ENCODE data around the gene SRRM5. TPM values are rescaled to one million over a fixed set of nuclear protein-coding genes. Genes with fewer than 3 reads are reported as not detected.

SRRM5 gene
- total and polyA plus RNA-seq, 2 of the 13 experiments (the other 11 are each of a cell fraction or from before 2014, with no cell fraction given) = 0.11 to 0.16 TPM

GRCh38 chr19:43634872-43635560 lies 23.1 kb downstream of the SRRM5 start (continued):
- TF ChIP-seq HOMEZ (CRISPR knock-in tag; IDR thresholded peaks at IDR 0.05; ENCODE audit: low read depth) = no peak; the same call in 1 of the 2 replicates
- TF ChIP-seq ZBTB42 (CRISPR knock-in tag; IDR thresholded peaks at IDR 0.05) = no peak
- TF ChIP-seq NR0B2 (CRISPR knock-in tag; IDR thresholded peaks at IDR 0.05) = no peak
- TF ChIP-seq SOX5 (CRISPR knock-in tag; IDR thresholded peaks at IDR 0.05; ENCODE audit: borderline replicate concordance) = no peak
- no peak for TF ChIP-seq ZNF792 (CRISPR knock-in tag; IDR thresholded peaks at IDR 0.05)
- TF ChIP-seq POLR2G (IDR thresholded peaks at IDR 0.05; ENCODE audit: low read depth, low read length) = peak; percentile 80
- TF ChIP-seq IKZF5 (CRISPR knock-in tag; IDR thresholded peaks at IDR 0.05) = peak; percentile 59; the same call in 1 of the 2 replicates
- no peak for TF ChIP-seq ZNF841 (CRISPR knock-in tag; IDR thresholded peaks at IDR 0.05; ENCODE audit: borderline replicate concordance)
- TF ChIP-seq TCF7L2 (IDR thresholded peaks at IDR 0.05; ENCODE audit: low read depth, low read length) = no peak
- no peak for TF ChIP-seq ZNF496 (CRISPR knock-in tag; IDR thresholded peaks at IDR 0.05; ENCODE audit: insufficient replicate concordance)
- peak; percentile 99 for TF ChIP-seq PRDM10 (CRISPR knock-in tag; IDR thresholded peaks at IDR 0.05; ENCODE audit: low read depth)
- TF ChIP-seq TARDBP (CRISPR knock-in tag; IDR thresholded peaks at IDR 0.05) = peak; percentile 67; the same call in 1 of the 2 replicates
- TF ChIP-seq EED (CRISPR knock-in tag; IDR thresholded peaks at IDR 0.05) = no peak
- TF ChIP-seq ZNF619 (CRISPR knock-in tag; IDR thresholded peaks at IDR 0.05) = no peak
- TF ChIP-seq SALL2 (CRISPR knock-in tag; IDR thresholded peaks at IDR 0.05) = 0 out of 2 replicates have a peak, but pooled peaks have one; percentile 27
- TF ChIP-seq DNMT3B (CRISPR knock-in tag; conservative IDR thresholded peaks at IDR 0.05) = peak; percentile 66; the same call in 1 of the 2 replicates
- peak; percentile 60 for TF ChIP-seq ATF7 (IDR thresholded peaks at IDR 0.05)
- no peak for TF ChIP-seq ATF7 (CRISPR knock-in tag; IDR thresholded peaks at IDR 0.05)
- no peak for TF ChIP-seq MAF1 (CRISPR knock-in tag; IDR thresholded peaks at IDR 0.05; ENCODE audit: borderline replicate concordance)

All from HepG2 (cell line).